PFSK-1 (cell line): ENCODE data around the gene HPS1.

Experiments used
- FOXP2 ChIP-seq: optimal IDR thresholded peaks from 2 replicates; pipeline ENCODE3; 2011; ENCODE audit warnings: borderline replicate concordance, control low read depth, inconsistent platforms; ENCODE audit not compliant: insufficient read depth; ENCODE audit errors: extremely low read length, extremely low read depth
- POLR2AphosphoS5 ChIP-seq: IDR thresholded peaks from 2 replicates; pipeline ENCODE4 v1.6.1; 2012; ENCODE audit warnings: low read depth, mild to moderate bottlenecking, control low read depth, low read length, moderate library complexity
- REST ChIP-seq, 2 experiments: IDR thresholded peaks; 2 replicates each; pipeline versions ENCODE4 v1.6.1 to v1.8.0; 2011 to 2012; ENCODE audit warnings: low read depth in 2 of 2, low read length in 2 of 2, control low read depth in 1 of 2, inconsistent platforms in 1 of 2, mild to moderate bottlenecking in 1 of 2, moderate library complexity in 1 of 2; ENCODE audit not compliant: insufficient read depth in 1 of 2
- TAF1 ChIP-seq: IDR thresholded peaks from 2 replicates; pipeline ENCODE4 v1.6.1; 2012; ENCODE audit warnings: low read length, control low read depth, borderline replicate concordance; ENCODE audit not compliant: insufficient read depth

- TF ChIP-seq REST (IDR thresholded peaks at IDR 0.05; ENCODE audit: insufficient read depth in 1 of 2, low read depth in 2 of 2, low read length in 2 of 2) (no peak), TAF1 (no peak), POLR2AphosphoS5 (no peak), FOXP2 (no peak)
Measured at GRCh38 chr10:98483658-98484057, 36.9 kb upstream of the HPS1 start.
